ENCODE results near the gene DYNC1LI2.

- TF ChIP-seq CTCF (IDR thresholded peaks at IDR 0.05; ENCODE audit: low read depth, low read length): no peak
- TF ChIP-seq EZH2phosphoT487 (IDR thresholded peaks at IDR 0.05; ENCODE audit: low read depth): no peak
Measured at GRCh38 chr16:66693149-66693548, 58.3 kb downstream of the DYNC1LI2 start.
